SH-SY5Y (cell line): ENCODE data around the gene NATD1.

Source experiments
- GATA2 ChIP-seq: IDR thresholded peaks from 2 replicates; pipeline ENCODE4 v1.6.1; 2011; ENCODE audit warnings: mild to moderate bottlenecking, low read depth, low read length
- GATA3 ChIP-seq: IDR thresholded peaks from 2 replicates; pipeline ENCODE4 v1.6.1; 2011; ENCODE audit warnings: low read depth, mild to moderate bottlenecking, low read length, moderate library complexity

DNA sequence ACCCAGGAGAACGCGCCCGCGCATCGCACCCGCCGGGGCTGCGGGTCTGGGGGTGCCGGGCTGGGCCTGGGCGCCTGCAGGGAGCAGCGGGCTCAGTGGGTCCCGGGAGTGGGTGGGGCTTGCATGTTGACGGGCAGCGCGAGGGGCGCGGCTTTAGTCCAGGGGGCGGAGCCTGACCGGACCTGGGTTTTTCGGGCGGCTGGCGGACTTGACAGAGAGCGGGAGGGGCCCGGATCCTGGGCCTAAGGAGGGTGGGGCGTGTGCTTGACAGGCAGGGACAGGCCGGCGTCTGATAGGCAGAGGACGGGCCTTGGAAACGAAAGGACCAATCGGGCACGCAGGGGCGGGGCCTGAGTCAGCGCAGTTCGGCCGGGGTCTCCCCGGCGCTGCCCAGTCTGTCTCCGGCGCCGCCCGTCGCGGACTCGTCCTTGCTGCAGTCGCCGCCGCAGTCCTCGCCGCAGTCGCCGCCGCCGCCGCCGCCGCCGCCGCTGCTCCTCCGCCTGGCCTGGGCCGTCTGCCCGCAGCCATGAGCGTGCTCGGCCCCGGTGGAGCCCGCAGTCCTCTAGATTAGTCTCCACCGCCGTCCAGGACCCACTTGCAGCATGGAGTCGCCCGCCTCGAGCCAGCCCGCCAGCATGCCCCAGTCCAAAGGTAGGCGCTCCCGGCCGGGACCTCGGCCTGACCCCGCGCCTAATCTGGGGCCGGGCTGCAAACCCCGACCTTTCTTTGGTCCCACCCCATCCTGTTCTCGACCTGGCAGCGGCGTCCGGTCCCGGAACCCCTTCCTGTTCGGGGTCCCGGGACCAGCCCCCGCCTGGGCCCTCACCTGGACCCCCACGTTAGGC, 31.3 kb upstream of the NATD1 start, which contains the start of gene MAP2K3:
- no peak for TF ChIP-seq GATA2
- no peak for TF ChIP-seq GATA3
